ENCODE measurements around the gene APOBEC3A.
A peak's percentile ranks its signal among the peaks of the same experiment; 100 is the strongest.
"Not testable (repeated sequence)": the region's sequence is repeated elsewhere in the genome, so short reads cannot be mapped to it uniquely, and the experiment has no call there.

Gene APOBEC3A

GRCh38 chr22:38981992-38982927 is 24.9 kb downstream of the APOBEC3A start, which contains the start of gene APOBEC3B:
Gene APOBEC3B (plus strand): TSS chr22:38982347. CDS start chr22:38982454, 107 bp downstream.
- DNase-seq, result peak; percentile 55

GRCh38 chr22:38984224-38984623 is 26.8 kb downstream of the APOBEC3A start:
- no peak for DNase-seq

GRCh38 chr22:38984784-38985757 is 27.7 kb downstream of the APOBEC3A start:
- peak; percentile 81 for DNase-seq

GRCh38 chr22:38986629-38987028 is 29.2 kb downstream of the APOBEC3A start:
- no peak for DNase-seq

GRCh38 chr22:38987171-38987895 is 29.9 kb downstream of the APOBEC3A start:
- DNase-seq, result peak; percentile 31

GRCh38 chr22:38989466-38989865 is 32.1 kb downstream of the APOBEC3A start:
- no peak for DNase-seq

DNA sequence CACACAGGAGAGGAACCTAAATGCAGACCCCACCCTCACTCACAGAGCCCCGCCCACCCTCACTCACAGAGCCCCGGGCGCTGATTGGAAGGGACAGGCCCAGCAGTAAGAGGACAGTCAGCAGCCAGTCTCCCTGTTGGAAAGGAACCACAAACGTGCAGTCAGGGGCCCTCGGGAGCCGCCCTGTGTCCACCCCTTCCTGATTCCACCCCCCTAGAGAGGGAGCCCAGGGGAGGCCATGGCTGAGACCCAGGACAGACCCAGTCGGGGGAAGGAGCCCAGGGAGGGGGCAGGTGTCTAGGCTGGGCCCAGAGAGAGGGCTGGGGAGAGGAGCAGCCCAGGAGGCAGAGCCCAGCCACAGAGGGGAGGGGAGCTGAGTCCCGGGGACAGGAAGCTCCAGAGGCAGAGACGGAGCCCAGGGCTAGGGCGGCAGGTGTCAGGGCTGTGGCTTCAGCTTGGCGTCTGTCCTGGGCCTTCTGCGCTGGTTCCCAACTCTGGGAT is 35.5 kb downstream of the APOBEC3A start:
- DNase-seq, result not testable (repeated sequence)

- DNase-seq, result no peak
Measured at GRCh38 chr22:38996105-38996504, 38.7 kb downstream of the APOBEC3A start.

GRCh38 chr22:38997518-38997917 is 40.1 kb downstream of the APOBEC3A start:
- DNase-seq, result no peak

DNA sequence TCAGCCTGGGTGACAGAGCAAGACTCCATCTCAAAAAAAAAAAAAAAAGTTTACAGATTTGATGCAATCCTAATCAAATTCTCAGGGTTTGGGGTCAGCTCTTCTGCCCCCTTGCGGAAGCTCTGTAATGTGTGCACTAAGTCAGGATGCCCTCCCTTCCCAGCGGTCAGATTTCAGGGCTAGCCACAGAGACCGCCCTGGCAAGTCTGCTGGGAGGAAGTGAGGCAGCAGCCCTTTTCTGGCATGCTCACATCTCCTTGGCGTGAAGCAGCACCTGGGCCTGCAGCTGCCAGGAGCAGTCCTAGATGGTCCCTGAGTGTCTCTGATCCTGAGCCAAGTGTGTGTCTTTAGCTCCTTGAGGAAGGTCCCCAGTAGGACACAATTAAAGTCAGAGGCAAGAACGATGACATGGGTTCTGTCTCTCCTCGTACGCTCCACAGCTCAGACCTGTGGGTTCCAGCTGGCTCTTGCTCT is 45.8 kb downstream of the APOBEC3A start:
- DNase-seq, result peak; percentile 68

DNA sequence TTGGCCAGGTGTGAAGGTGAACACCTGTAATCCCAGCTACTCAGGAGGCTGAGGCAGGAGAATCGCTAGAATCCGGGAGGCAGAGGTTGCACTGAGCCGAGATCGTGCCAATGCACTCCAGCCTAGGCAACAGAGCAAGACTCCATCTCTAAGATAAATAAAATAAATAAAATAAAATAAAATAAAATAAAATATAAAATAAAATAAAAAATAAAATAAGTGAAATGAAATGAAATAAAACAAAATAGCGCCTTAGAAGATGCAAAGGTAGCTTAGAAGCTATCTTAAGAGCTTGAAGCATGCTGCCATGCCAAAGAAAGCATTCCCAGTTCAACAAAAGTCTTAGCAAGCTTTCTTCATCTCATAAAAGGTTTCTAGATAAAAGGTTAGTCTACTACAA is 49.8 kb downstream of the APOBEC3A start:
- no peak for DNase-seq

DNA sequence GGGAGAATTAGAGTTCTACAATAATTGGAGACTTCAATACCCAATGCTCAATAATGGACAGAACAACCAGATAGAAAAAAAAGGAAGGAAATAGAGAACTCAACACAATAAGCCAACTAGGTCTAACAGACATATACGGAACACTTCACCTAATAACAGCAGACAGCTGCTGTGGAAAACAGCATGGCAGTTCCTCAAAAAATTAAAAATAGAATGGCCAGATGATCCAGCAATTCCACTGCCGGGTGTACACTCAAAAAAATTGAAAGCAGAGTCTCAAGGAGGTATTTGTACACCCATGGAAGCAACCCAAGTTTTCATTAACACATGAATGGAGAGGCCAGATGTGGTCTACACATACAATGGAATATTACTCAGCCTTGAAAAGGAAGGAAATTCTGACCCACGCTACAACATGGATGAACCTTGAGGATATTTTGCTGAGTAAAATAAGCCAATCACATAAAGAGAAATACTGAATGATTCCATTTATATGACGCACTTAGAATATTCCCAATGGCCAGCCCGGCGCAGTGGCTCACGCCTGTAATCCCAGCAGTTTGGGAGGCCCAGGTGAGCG is 51.0 kb downstream of the APOBEC3A start:
- not testable (repeated sequence) for DNase-seq

- DNase-seq, result no peak
Measured at GRCh38 chr22:39010946-39011345, 53.5 kb downstream of the APOBEC3A start.
